Ovary (tissue), 10 donors: ENCODE data around the gene ING4. TPM values are rescaled to one million over a fixed set of nuclear protein-coding genes. Genes with fewer than 3 reads are reported as not detected.
"Not testable (repeated sequence)": the region's sequence is repeated elsewhere in the genome, so short reads cannot be mapped to it uniquely, and the experiment has no call there.

ENCODE experiments used
- DNase-seq, 5 donors: peaks; one replicate each; pipeline ENCODE4 v3.0.0-alpha.2; 2019 to 2020
- H3K27ac ChIP-seq, 2 donors: fragments of 200-600 bp; one replicate each; pipeline versions ENCODE4 v1.5.1 to v1.8.0; 2019 to 2022
- H3K27me3 ChIP-seq: fragments of 200-600 bp; one replicate; pipeline ENCODE4 v1.8.0; 2022
- H3K36me3 ChIP-seq: fragments of 200-600 bp; sonication (generic); one replicate; pipeline ENCODE4 v1.5.1; 2019
- H3K4me1 ChIP-seq: one replicate; pipeline ENCODE4 v1.8.1; 2013; ENCODE audit warnings: mild to moderate bottlenecking, moderate library complexity; ENCODE audit not compliant: insufficient read depth
- H3K4me3 ChIP-seq: fragments of 200-600 bp; sonication (generic); one replicate; pipeline ENCODE4 v1.5.1; 2017
- H3K9me3 ChIP-seq, 2 donors: fragments of 200-600 bp in 1 of 2; sonication (generic) in 1 of 2; one replicate each; pipeline versions ENCODE4 v1.5.1 to v1.8.1; 2013 to 2019; ENCODE audit warnings: mild to moderate bottlenecking in 1 of 2, moderate library complexity in 1 of 2
- EP300 ChIP-seq: sonication (generic); formaldehyde crosslinking; IDR thresholded peaks from one replicate; pipeline ENCODE4 v1.6.1; 2017; ENCODE audit warnings: antibody characterized with exemption
- POLR2A ChIP-seq: fragments of 450-650 bp; IDR thresholded peaks from one replicate; pipeline ENCODE4 v1.6.1; 2017; ENCODE audit warnings: antibody characterized with exemption, mild to moderate bottlenecking, moderate library complexity
- WGBS, 3 donors: extraction: QIAGEN DNeasy Blood & Tissue Kit in 1 of 3; methylation state at CpG; one replicate each; pipeline versions ENCODE4 v1.1.5 to v1.1.7; 2013 to 2017; 5-methylcytosine and 5-hydroxymethylcytosine counted together
- intact Hi-C, 4 donors: fragments of 100-400 bp; cut with DNase I; formaldehyde crosslinking; loops; one replicate each; pipeline versions ENCODE4 v1.11.0 to v1.15.1; 2022 to 2023
- long read RNA-seq, 3 donors: library from polyadenylated mRNA in 2 of 3; unstranded in 2 of 3; transcript quantifications; one replicate each; pipeline ENCODE4 v2.0.0 and lab custom pipeline, GENCODE V29; 2021 to 2026
- polyA plus RNA-seq, 2 donors: library from polyadenylated mRNA; stranded (reverse); fragments of 200-250 nt in 1 of 2; fragments of 350-450 nt in 1 of 2; fragmentation: Illumina TruSeq in 1 of 2; extraction: RNeasy Lipid Tissue Mini Kit (QIAGEN cat#74804) in 1 of 2; gene quantifications; one replicate each; pipeline ENCODE4 v1.2.3, GENCODE V29; 2013 to 2014
- total RNA-seq, 7 donors: library from RNA; depleted of rRNA in 2 of 7; stranded (reverse); fragments of >200 nt in 2 of 7; fragmentation: NEBNext Ultra II Directional in 3 of 7; extraction: Animal tissue kit (Norgen Biotek cat#: 25700) in 3 of 7; gene quantifications; one replicate each; pipeline versions ENCODE4 v1.1.0 to v1.2.4, GENCODE V29; 2016 to 2023
- TF ChIP-seq, protein P1 (sequence below), 3 donors: fragments of 450-650 bp in 2 of 3; fragments of 200-600 bp in 1 of 3; IDR thresholded peaks; one replicate each; pipeline versions ENCODE4 v1.5.1 to v1.8.0; 2016 to 2022; ENCODE audit warnings: antibody characterized with exemption in 3 of 3, mild to moderate bottlenecking in 1 of 3
- donor health status: DM: no; HTN: no; CAD: no; lungs with moderate emphysema.
- donor health status: DM: no; HTN: no; CAD: no.
- donor health status: Bipolar disorder and iron deficiency.
- donor health status: DM: yes; HTN: yes; CAD: no.
- donor health status: DM: no; HTN: no; CAD: no.
- donor health status: DM: yes; HTN: yes; CAD: no.

ING4 gene
- total RNA-seq = 10 to 100 TPM; 26.1 to 39.9 (median 35.0) TPM
- 10 to 100 TPM; 64.9 to 90.0 TPM for polyA plus RNA-seq
- long read RNA-seq, donor 1, transcript ING4-202 (8 exons, 1,393 nt) = minor isoform, 46 of 173 reads
- long read RNA-seq, donor 1, transcript ING4-201 (8 exons, 1,709 nt) = major isoform, 56 of 173 reads
- long read RNA-seq, donor 1, transcript ING4-203 (8 exons, 741 nt) = minor isoform, 22 of 173 reads
- long read RNA-seq, donor 1, partial matches to known transcripts = 9 of 173 reads
- long read RNA-seq, donor 1, other reads (novel, unspliced or antisense) = 33 of 173 reads
- long read RNA-seq, donor 2, transcript ING4-201 (8 exons, 1,709 nt) = minor isoform, 12 of 45 reads
- long read RNA-seq, donor 2, transcript ING4-202 (8 exons, 1,393 nt) = major isoform, 18 of 45 reads
- long read RNA-seq, donor 2, transcript ING4-207 (8 exons, 1,348 nt) = minor isoform, 8 of 45 reads
- long read RNA-seq, donor 2, partial matches to known transcripts = 0 of 45 reads
- long read RNA-seq, donor 2, other reads (novel, unspliced or antisense) = 0 of 45 reads
- long read RNA-seq, donor 3, transcript ING4-201 (8 exons, 1,709 nt) = major isoform, 16 of 56 reads
- long read RNA-seq, donor 3, transcript ING4-203 (8 exons, 741 nt) = minor isoform, 7 of 56 reads
- long read RNA-seq, donor 3, transcript ING4-202 (8 exons, 1,393 nt) = minor isoform, 11 of 56 reads
- long read RNA-seq, donor 3, partial matches to known transcripts = 1 of 56 reads
- long read RNA-seq, donor 3, other reads (novel, unspliced or antisense) = 17 of 56 reads

DNA sequence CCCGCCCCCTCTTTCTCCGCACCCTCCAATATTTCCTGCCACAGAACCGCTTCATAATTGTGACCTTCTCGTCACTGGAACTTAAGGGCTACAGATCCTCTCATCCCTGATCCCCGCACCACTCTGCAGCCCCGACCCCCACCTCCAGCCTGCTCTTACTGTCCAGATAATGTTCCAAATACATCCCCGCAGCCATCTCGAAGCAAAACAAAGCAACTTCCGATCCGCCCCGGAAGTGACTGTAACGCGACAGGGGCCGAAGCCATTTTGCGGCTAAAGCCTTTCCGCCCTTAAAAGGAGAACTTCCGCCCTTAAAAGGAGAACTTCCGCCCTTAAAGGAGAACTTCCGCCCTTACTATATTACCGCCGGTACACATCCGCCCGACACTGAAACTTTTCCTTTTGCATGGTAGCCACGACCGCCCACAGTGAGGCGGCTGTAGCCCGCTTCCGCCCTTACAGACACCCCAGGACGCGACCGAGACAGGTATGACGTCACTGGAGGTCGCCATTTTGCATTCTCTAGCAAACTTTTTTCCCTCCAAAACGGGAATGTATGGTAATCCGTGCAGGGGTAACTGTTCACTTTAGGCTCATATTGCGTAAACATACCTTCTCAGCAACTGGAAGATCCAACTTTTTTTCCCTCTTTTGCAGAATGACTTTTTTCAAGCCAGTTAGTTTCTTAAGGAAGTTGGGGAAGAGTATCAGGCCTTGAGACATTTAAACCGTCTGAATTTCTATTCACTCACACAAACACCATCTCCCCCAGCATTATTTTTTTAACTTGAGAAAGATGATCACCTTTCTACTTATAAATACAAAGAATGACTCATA, at the start of gene ING4:
TSS of gene ING4 (minus strand) at position 214 of the 837 bp plus-strand sequence. CDS start at position 196, 18 bp downstream.
- Histone ChIP-seq H3K27ac (peak within 1 kb of the TSS in 1 of 2 donors; percentile 68), H3K4me1 (peaks cover 7% of the 10 kb centered on the region), H3K27me3 (no peaks in the 10 kb centered on the region), H3K9me3 (no peaks in the 10 kb centered on the region), H3K36me3 (no peaks in the 10 kb centered on the region), H3K4me3 (peak within 1 kb of the TSS; percentile 62)
- WGBS, 3 donors = 2% methylated on average over 37 of the region's 37 CpGs
- TF ChIP-seq EP300 = no peak
- TF ChIP-seq, protein P1, sequence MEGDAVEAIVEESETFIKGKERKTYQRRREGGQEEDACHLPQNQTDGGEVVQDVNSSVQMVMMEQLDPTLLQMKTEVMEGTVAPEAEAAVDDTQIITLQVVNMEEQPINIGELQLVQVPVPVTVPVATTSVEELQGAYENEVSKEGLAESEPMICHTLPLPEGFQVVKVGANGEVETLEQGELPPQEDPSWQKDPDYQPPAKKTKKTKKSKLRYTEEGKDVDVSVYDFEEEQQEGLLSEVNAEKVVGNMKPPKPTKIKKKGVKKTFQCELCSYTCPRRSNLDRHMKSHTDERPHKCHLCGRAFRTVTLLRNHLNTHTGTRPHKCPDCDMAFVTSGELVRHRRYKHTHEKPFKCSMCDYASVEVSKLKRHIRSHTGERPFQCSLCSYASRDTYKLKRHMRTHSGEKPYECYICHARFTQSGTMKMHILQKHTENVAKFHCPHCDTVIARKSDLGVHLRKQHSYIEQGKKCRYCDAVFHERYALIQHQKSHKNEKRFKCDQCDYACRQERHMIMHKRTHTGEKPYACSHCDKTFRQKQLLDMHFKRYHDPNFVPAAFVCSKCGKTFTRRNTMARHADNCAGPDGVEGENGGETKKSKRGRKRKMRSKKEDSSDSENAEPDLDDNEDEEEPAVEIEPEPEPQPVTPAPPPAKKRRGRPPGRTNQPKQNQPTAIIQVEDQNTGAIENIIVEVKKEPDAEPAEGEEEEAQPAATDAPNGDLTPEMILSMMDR (IDR thresholded peaks at IDR 0.05) = peak in 1 of 3 donors; percentile 7
- TF ChIP-seq POLR2A = peak; percentile 33
- intact Hi-C loops = loop anchor here in 2 of 4 donors (5.0 to 10.0 kb wide), 2 partner anchors 46 to 48 kb away; no protein-coding TSS in a partner anchor
- peak; percentile 96 to 98 (median 97) for DNase-seq

DNA sequence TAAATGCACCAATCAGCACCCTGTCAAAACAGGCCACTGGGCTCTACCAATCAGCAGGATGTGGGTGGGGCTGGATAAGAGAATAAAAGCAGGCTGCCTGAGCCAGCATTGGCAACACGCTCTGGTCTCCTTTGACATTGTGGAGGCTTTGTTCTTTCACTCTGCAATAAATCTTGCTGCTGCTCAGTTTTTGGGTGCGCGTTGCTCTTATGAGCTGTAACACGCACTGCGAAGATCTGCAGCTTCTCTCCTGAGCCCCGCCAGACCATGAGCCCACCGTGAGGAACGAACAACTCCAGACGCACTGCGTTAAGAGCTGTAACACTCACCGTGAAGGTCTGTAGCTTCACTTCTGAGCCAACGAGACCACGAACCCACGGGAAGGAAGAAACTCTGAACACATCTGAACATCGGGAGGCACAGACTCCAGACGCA, 46.1 kb upstream of the ING4 start:
- H3K27ac ChIP-seq = no peak overlapping the region
- 57 to 72% (median 59%) methylated on average over 16 of the region's 16 CpGs for WGBS, 3 donors
- DNase-seq = no peak
- TF ChIP-seq, protein P1 (IDR thresholded peaks at IDR 0.05) = no peak
- TF ChIP-seq EP300 (no peak), POLR2A (no peak)
- no peaks in the 10 kb centered on the region for H3K4me1 ChIP-seq
- H3K36me3 ChIP-seq = no peaks in the 10 kb centered on the region
- H3K9me3 ChIP-seq = no peaks in the 10 kb centered on the region
- no peak overlapping the region for H3K4me3 ChIP-seq
- intact Hi-C loops = loop anchor here in 1 of 4 donors (10.0 kb wide), 1 partner anchor 64 kb away; the partner anchor contains the start of gene ACRBP
- H3K27me3 ChIP-seq = no peaks in the 10 kb centered on the region

DNA sequence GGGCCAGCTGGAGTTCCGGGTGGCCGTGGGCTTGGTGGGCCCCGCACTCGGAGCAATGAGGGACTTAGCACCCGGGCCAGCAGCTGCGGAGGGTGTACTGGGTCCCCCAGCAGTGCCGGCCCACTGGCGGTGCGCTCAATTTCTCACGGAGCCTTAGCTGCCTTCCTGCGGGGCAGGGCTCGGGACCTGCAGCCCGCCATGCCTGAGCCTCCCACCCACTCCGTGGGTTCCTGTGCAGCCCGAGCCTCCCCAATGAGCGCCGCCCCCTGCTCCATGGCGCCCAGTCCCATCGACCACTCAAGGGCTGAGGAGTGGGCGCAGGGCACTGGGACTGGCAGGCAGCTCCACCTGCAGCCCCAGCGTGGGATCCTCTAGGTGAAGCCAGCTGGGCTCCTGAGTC, 45.4 kb upstream of the ING4 start:
- H3K4me1 ChIP-seq, DNase-seq, H3K9me3 ChIP-seq, H3K27me3 ChIP-seq, H3K27ac ChIP-seq, H3K36me3 ChIP-seq, H3K4me3 ChIP-seq: not testable (repeated sequence)
- 85 to 92% (median 90%) methylated on average over 20 to 21 of the region's 21 CpGs for WGBS, 3 donors
- intact Hi-C loops = loop anchor here in 1 of 4 donors (10.0 kb wide), 1 partner anchor 64 kb away; the partner anchor contains the start of gene ACRBP

DNA sequence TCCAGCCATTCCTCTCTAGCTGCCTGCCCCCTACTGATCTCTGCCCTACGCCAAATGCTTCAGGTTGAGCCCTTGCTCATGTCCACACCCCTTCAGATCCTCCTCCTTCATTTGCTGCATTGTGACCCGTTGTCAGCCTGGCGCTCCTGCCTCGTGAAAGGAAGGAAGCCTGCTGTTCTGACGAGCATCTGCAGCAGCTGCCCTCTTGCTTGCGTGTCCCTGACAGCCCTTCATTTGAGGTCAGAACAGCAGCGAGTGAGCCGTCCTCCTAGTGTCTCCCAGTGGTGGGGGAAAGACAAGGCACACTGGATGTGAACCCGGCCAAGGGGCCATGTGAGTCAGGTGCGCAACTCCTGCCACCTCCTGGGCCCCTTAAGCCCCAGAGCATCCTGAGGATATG, 40.7 kb upstream of the ING4 start:
- TF ChIP-seq, protein P1 (IDR thresholded peaks at IDR 0.05) = no peak
- TF ChIP-seq EP300 (no peak), POLR2A (no peak)
- Histone ChIP-seq H3K4me3 (no peak overlapping the region), H3K27me3 (no peaks in the 10 kb centered on the region), H3K27ac (no peak overlapping the region), H3K4me1 (peaks cover 2% of the 10 kb centered on the region), H3K9me3 (no peaks in the 10 kb centered on the region), H3K36me3 (no peaks in the 10 kb centered on the region)
- WGBS, 3 donors = 25 to 32% (median 29%) methylated on average over 10 of the region's 10 CpGs
- DNase-seq = no peak
- intact Hi-C loops = loop anchor here in 1 of 4 donors (10.0 kb wide), 1 partner anchor 59 kb away; the partner anchor contains the start of gene ACRBP
